Hepatocyte (in vitro differentiated cells): ENCODE results near the gene TYRP1.

Experiments used
- EZH2 ChIP-seq: fragments of 200-600 bp; sonication (generic); IDR thresholded peaks from 2 replicates; pipeline ENCODE4 v1.6.1; 2016; ENCODE audit warnings: antibody characterized with exemption, mild to moderate bottlenecking, borderline replicate concordance
- TF ChIP-seq, protein P1 (sequence below): fragments of 200-600 bp; sonication (generic); IDR thresholded peaks from 2 replicates; pipeline ENCODE4 v1.5.1; 2016; ENCODE audit warnings: antibody characterized with exemption, mild to moderate bottlenecking; ENCODE audit not compliant: poor library complexity

- TF ChIP-seq, protein P1, sequence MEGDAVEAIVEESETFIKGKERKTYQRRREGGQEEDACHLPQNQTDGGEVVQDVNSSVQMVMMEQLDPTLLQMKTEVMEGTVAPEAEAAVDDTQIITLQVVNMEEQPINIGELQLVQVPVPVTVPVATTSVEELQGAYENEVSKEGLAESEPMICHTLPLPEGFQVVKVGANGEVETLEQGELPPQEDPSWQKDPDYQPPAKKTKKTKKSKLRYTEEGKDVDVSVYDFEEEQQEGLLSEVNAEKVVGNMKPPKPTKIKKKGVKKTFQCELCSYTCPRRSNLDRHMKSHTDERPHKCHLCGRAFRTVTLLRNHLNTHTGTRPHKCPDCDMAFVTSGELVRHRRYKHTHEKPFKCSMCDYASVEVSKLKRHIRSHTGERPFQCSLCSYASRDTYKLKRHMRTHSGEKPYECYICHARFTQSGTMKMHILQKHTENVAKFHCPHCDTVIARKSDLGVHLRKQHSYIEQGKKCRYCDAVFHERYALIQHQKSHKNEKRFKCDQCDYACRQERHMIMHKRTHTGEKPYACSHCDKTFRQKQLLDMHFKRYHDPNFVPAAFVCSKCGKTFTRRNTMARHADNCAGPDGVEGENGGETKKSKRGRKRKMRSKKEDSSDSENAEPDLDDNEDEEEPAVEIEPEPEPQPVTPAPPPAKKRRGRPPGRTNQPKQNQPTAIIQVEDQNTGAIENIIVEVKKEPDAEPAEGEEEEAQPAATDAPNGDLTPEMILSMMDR: peak; percentile 70
- no peak for TF ChIP-seq EZH2
Measured at GRCh38 chr9:12719431-12719830, 26.2 kb downstream of the TYRP1 start.
